Large intestine (tissue), 1 donor: ENCODE results near the gene ZC3HAV1. TPM values are rescaled to one million over a fixed set of nuclear protein-coding genes. Genes with fewer than 3 reads are reported as not detected.

Experiments
- polyA plus RNA-seq: library from polyadenylated mRNA; unstranded; fragments of 120-200 nt; gene quantifications from one replicate; pipeline ENCODE4 v1.2.1, GENCODE V29; 2013

ZC3HAV1 gene
- polyA plus RNA-seq, 1 donor: 20.0 TPM

Other genes starting within 250 kb of the ZC3HAV1 start
- gene KIAA1549, start 128.3 kb downstream of the ZC3HAV1 start, polyA plus RNA-seq: 3.9 TPM
- gene ZC3HAV1L, start 73.7 kb downstream of the ZC3HAV1 start, polyA plus RNA-seq: 13.1 TPM
- gene UBN2, start 121.5 kb upstream of the ZC3HAV1 start, polyA plus RNA-seq: 14.2 TPM
- 19.0 TPM for gene FMC1, start 231.6 kb upstream of the ZC3HAV1 start, polyA plus RNA-seq